ENCODE measurements around the gene ARID3B.

- TF ChIP-seq CTCF (conservative IDR thresholded peaks at IDR 0.05 in 1 of 2, IDR thresholded peaks at IDR 0.05 in 1 of 2; ENCODE audit: low read depth in 1 of 2, low read length in 2 of 2) (no peak), EZH2 (IDR thresholded peaks at IDR 0.05; ENCODE audit: low read length, missing control alignments) (no peak)
Observed at GRCh38 chr15:74599156-74599555, 58.1 kb downstream of the ARID3B start.
